Body of pancreas (tissue), 4 donors: ENCODE measurements around the gene YWHAE. TPM values are rescaled to one million over a fixed set of nuclear protein-coding genes. Genes with fewer than 3 reads are reported as not detected.

Source experiments
- ATAC-seq: fragments of 150-250 bp; one replicate; pipeline ENCODE4 v1.9.1; 2016
- DNase-seq, 4 donors: peaks; one replicate each; pipeline ENCODE4 v3.0.0-alpha.2; 2019
- H3K27ac ChIP-seq, 4 donors: fragments of 200-600 bp; sonication (generic); 1 replicate in 3 of 4; 2 replicates in 1 of 4; pipeline versions ENCODE4 v1.5.1 to v1.6.1; 2016 to 2019; ENCODE audit warnings: mild to moderate bottlenecking in 1 of 4, mixed read lengths in 1 of 4, moderate library complexity in 1 of 4
- H3K27me3 ChIP-seq, 2 donors: fragments of 200-600 bp; sonication (generic); one replicate each; pipeline ENCODE4 v1.6.0; 2016; ENCODE audit warnings: mild to moderate bottlenecking in 1 of 2
- H3K36me3 ChIP-seq, 2 donors: fragments of 200-600 bp; sonication (generic); replicated peaks in 1 of 2; 2 replicates each; pipeline ENCODE4 v1.5.1; 2016; ENCODE audit warnings: low read depth in 2 of 2; ENCODE audit not compliant: insufficient read depth in 1 of 2
- H3K4me1 ChIP-seq: fragments of 200-600 bp; sonication (generic); one replicate; pipeline ENCODE4 v1.6.0; 2016
- H3K4me3 ChIP-seq, 2 donors: fragments of 200-600 bp; sonication (generic); 1 replicate in 1 of 2; 2 replicates in 1 of 2; pipeline ENCODE4 v1.5.1; 2016 to 2019
- H3K9me3 ChIP-seq, 3 donors: fragments of 200-600 bp; sonication (generic); 1 replicate in 2 of 3; 2 replicates in 1 of 3; pipeline ENCODE4 v1.5.1; 2016
- POLR2A ChIP-seq, 3 donors: fragments of 450-650 bp; IDR thresholded peaks; one replicate each; pipeline ENCODE4 v1.6.1; 2016; ENCODE audit warnings: antibody characterized with exemption in 3 of 3, mild to moderate bottlenecking in 2 of 3
- WGBS, 2 donors: methylation state at CpG; one replicate each; pipeline ENCODE4 v1.1.5; 2017; 5-methylcytosine and 5-hydroxymethylcytosine counted together
- intact Hi-C: fragments of 100-400 bp; cut with DNase I; formaldehyde crosslinking; loops from one replicate; pipeline ENCODE4 v1.15.1; 2023
- small RNA-seq: library from RNA; depleted of rRNA; stranded (forward); fragments of <200 nt; gene quantifications from one replicate; pipeline ENCODE3, GENCODE V24; 2016
- total RNA-seq, 2 donors: library from RNA; depleted of rRNA; stranded (reverse); fragments of >200 nt; gene quantifications; one replicate each; pipeline ENCODE4 v1.1.0, GENCODE V29; 2016
- TF ChIP-seq, protein P1 (sequence below), 7 experiments: fragments of 450-650 bp in 4 of 7; fragments of 200-600 bp in 3 of 7; sonication (generic) in 3 of 7; IDR thresholded peaks; one replicate each; pipeline ENCODE4 v1.5.1; 2016 to 2019; ENCODE audit warnings: antibody characterized with exemption in 7 of 7

The YWHAE gene
- total RNA-seq, 2 donors from 2014 or later = 301 to 378 TPM

- ATAC-seq = no peak
- Histone ChIP-seq H3K27ac (no peak overlapping the region), H3K4me3 (no peak overlapping the region), H3K36me3 (no peaks in the 10 kb centered on the region), H3K4me1 (peaks cover 8% of the 10 kb centered on the region), H3K27me3 (peaks cover 0 to 8% of the 10 kb centered on the region in 2 donors), H3K9me3 (no peaks in the 10 kb centered on the region)
- intact Hi-C loops = no loop called here
- no peak for TF ChIP-seq POLR2A (IDR thresholded peaks at IDR 0.05)
- TF ChIP-seq, protein P1, sequence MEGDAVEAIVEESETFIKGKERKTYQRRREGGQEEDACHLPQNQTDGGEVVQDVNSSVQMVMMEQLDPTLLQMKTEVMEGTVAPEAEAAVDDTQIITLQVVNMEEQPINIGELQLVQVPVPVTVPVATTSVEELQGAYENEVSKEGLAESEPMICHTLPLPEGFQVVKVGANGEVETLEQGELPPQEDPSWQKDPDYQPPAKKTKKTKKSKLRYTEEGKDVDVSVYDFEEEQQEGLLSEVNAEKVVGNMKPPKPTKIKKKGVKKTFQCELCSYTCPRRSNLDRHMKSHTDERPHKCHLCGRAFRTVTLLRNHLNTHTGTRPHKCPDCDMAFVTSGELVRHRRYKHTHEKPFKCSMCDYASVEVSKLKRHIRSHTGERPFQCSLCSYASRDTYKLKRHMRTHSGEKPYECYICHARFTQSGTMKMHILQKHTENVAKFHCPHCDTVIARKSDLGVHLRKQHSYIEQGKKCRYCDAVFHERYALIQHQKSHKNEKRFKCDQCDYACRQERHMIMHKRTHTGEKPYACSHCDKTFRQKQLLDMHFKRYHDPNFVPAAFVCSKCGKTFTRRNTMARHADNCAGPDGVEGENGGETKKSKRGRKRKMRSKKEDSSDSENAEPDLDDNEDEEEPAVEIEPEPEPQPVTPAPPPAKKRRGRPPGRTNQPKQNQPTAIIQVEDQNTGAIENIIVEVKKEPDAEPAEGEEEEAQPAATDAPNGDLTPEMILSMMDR (IDR thresholded peaks at IDR 0.05) = no peak
- DNase-seq = no peak
- WGBS, 2 donors = 68 to 75% methylated on average over 13 to 14 of the region's 14 CpGs
Observed at GRCh38 chr17:1301546-1301945, 98.5 kb downstream of the YWHAE start.

DNA sequence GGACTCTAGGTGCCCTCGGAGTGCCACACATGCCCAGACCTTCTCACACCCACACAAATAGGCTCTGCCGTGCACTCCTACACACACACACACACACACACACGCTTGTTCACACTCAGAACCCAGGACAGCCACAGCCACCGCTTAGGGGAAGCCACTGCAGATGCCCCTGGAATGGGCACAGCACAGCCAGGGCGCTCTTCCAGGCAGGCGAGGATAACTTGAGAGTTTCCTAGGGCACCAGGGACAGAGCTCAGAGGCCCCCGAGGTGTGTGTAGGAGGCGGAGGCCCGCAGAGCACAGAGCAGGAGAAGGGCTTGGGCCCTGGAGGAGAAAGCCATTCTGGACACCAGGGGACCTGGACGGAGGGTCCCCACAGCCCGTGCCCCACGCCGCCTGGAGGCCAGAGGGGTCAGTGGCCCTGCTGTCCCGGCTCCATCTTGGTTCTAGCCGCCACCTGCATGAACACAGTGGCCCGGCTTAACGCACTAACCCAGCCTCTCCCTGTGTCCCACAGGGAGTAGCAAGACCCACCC is 99.6 kb downstream of the YWHAE start:
- H3K36me3 ChIP-seq = no peaks in the 10 kb centered on the region
- H3K27ac ChIP-seq = no peak overlapping the region
- TF ChIP-seq POLR2A (IDR thresholded peaks at IDR 0.05) = no peak
- TF ChIP-seq, protein P1 (IDR thresholded peaks at IDR 0.05) = no peak
- ATAC-seq = no peak
- no peak for DNase-seq
- peaks cover 8% of the 10 kb centered on the region for H3K4me1 ChIP-seq
- H3K9me3 ChIP-seq = no peaks in the 10 kb centered on the region
- no peak overlapping the region for H3K4me3 ChIP-seq
- peaks cover 0 to 8% of the 10 kb centered on the region in 2 donors for H3K27me3 ChIP-seq
- intact Hi-C loops = no loop called here
- WGBS, 2 donors = 70 to 81% methylated on average over 8 to 17 of the region's 17 CpGs

DNA sequence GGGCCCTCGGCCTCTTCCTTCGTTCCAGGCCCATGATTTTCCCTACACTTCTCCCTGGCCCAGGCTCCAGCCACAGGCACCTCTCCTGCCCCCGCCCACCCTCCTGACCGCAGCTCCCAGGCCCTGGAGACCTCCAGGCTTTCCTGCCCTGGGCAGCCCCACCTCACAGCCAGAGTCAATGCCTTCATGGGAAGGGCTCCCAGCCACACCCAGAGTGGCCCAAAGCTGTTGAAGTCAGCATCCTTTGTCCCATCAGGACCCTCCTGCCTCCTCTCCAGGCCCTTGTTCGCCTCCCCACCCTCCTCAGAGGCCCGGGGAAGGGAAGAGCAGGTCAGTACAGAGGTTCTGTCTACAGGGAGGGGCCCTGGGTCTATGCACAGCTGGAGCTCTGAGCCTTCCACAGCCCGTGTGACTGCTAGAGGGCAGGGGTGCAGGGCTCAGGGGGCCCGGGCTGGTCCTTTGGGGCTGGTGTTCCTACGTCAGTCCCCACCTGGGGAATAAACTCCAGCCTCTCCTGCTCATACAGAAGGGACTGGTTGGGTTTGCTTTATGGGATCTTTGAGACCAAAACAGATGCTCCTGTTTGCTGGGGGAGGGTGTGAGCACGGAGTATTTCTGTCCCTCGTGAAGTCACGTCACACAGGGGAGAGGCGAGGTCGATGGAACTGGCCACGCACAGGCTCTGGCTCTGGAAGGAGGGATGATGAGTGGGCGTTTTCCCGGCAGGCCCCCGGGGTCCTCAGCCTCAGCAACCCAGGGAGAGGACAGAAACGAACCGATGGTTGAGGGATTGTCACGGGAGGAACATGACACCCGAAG is 100.3 kb downstream of the YWHAE start:
- Histone ChIP-seq H3K9me3 (no peaks in the 10 kb centered on the region), H3K27ac (no peak overlapping the region), H3K27me3 (peaks cover 0 to 8% of the 10 kb centered on the region in 2 donors), H3K4me3 (no peak overlapping the region), H3K4me1 (peaks cover 8% of the 10 kb centered on the region), H3K36me3 (no peaks in the 10 kb centered on the region)
- TF ChIP-seq, protein P1 (IDR thresholded peaks at IDR 0.05) = no peak
- no peak for TF ChIP-seq POLR2A (IDR thresholded peaks at IDR 0.05)
- ATAC-seq (no peak), DNase-seq (no peak)
- WGBS, 2 donors = 50 to 65% methylated on average over 4 to 19 of the region's 22 CpGs
- intact Hi-C loops = no loop called here

DNA sequence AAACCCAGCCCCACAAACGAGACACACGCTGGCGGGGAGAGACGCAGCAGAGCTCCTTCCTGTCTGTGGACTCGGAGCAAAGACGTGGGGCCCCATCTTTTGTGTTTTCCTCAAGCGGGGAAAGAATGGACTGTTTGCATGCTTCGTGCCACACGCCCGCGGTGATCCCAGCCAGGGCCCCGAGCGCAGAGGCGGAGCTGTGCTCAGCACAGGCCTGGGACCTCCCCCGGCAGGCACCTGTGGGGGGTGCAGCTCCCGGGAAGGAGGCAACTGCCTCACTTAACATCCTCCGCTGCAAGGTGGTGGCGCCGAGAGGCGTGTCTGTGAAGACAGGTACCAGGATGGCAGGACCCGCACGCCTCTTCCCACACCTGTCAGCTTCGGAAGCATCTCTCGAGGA is 101.4 kb downstream of the YWHAE start:
- TF ChIP-seq POLR2A (IDR thresholded peaks at IDR 0.05) = no peak
- TF ChIP-seq, protein P1 (IDR thresholded peaks at IDR 0.05) = no peak
- Histone ChIP-seq H3K9me3 (no peaks in the 10 kb centered on the region), H3K36me3 (no peaks in the 10 kb centered on the region), H3K4me3 (no peak overlapping the region), H3K27me3 (peaks cover 0 to 8% of the 10 kb centered on the region in 2 donors), H3K27ac (no peak overlapping the region), H3K4me1 (peaks cover 8% of the 10 kb centered on the region)
- 0 to 10% methylated on average over 1 to 24 of the region's 24 CpGs for WGBS, 2 donors
- intact Hi-C loops = no loop called here
- ATAC-seq = peak; percentile 45
- DNase-seq = peak in 1 of 4 donors; percentile 22

Small RNA genes within 50 kb of the gene (small RNA-seq; reads per million reads assigned to genes)
- gene AC032044.2 = not detected

Other genes with a start within 250 kb of the YWHAE start
- 10 to 100 TPM; 32.4 to 46.8 TPM for gene ABR, start 220.2 kb downstream of the YWHAE start, total RNA-seq
- gene BHLHA9, start 129.8 kb downstream of the YWHAE start, total RNA-seq = not detected
- 10 to 100 TPM in 1 of 2 donors, 1 to 10 TPM in 1; 1.0 to 23.4 TPM for gene TRARG1, start 120.6 kb downstream of the YWHAE start, total RNA-seq
- gene CRK, start 56.0 kb upstream of the YWHAE start, total RNA-seq = 10 to 100 TPM; 27.7 to 35.5 TPM
- 10 to 100 TPM; 77.3 to 94.6 TPM for gene MYO1C, start 92.5 kb upstream of the YWHAE start, total RNA-seq
- 10 to 100 TPM; 26.4 to 34.2 TPM for gene INPP5K, start 116.4 kb upstream of the YWHAE start, total RNA-seq
- 10 to 100 TPM; 11.2 to 14.3 TPM for gene PITPNA, start 162.6 kb upstream of the YWHAE start, total RNA-seq
- 10 to 100 TPM in 1 of 2 donors, 1 to 10 TPM in 1; 9.6 to 22.4 TPM for gene SLC43A2, start 228.6 kb upstream of the YWHAE start, total RNA-seq
- 10 to 100 TPM in 1 of 2 donors, 1 to 10 TPM in 1; 9.1 to 15.5 TPM for gene SCARF1, start 245.5 kb upstream of the YWHAE start, total RNA-seq
- 10 to 100 TPM; 21.0 to 68.2 TPM for gene RILP, start 249.6 kb upstream of the YWHAE start, total RNA-seq